IPS DF 4.7 (cell line): ENCODE data around the gene ZDHHC5.
"Not testable (repeated sequence)": the region's sequence is repeated elsewhere in the genome, so short reads cannot be mapped to it uniquely, and the experiment has no call there.

ENCODE experiments used
- DNase-seq: peaks from one replicate; pipeline ENCODE4 v3.0.0-alpha.2; 2013; ENCODE audit warnings: low spot score; ENCODE audit errors: extremely low read depth

Gene ZDHHC5

GRCh38 chr11:57667117-57667735 lies 688 bp upstream of the ZDHHC5 start:
- DNase-seq: no peak

GRCh38 chr11:57668434-57668782 lies 494 bp downstream of the ZDHHC5 start:
- no peak for DNase-seq

- DNase-seq: no peak
Observed at GRCh38 chr11:57674251-57674650, 6.3 kb downstream of the ZDHHC5 start.

- no peak for DNase-seq
Observed at GRCh38 chr11:57675176-57675941, 7.4 kb downstream of the ZDHHC5 start.

- no peak for DNase-seq
Observed at GRCh38 chr11:57679396-57679795, 11.5 kb downstream of the ZDHHC5 start.

GRCh38 chr11:57680552-57680874 lies 12.6 kb downstream of the ZDHHC5 start:
- no peak for DNase-seq

GRCh38 chr11:57681168-57681567 lies 13.3 kb downstream of the ZDHHC5 start:
- DNase-seq: no peak

- not testable (repeated sequence) for DNase-seq
Observed at GRCh38 chr11:57690474-57690873, 22.6 kb downstream of the ZDHHC5 start.

GRCh38 chr11:57698843-57699365 lies 31.0 kb downstream of the ZDHHC5 start:
- DNase-seq: no peak

GRCh38 chr11:57699813-57700212 lies 31.9 kb downstream of the ZDHHC5 start:
- DNase-seq: no peak

- no peak for DNase-seq
Observed at GRCh38 chr11:57700425-57700824, 32.5 kb downstream of the ZDHHC5 start.

- DNase-seq: no peak
Observed at GRCh38 chr11:57703341-57703740, 35.4 kb downstream of the ZDHHC5 start.

GRCh38 chr11:57704932-57705331 lies 37.0 kb downstream of the ZDHHC5 start:
- no peak for DNase-seq

- DNase-seq: not testable (repeated sequence)
Observed at GRCh38 chr11:57705432-57705831, 37.5 kb downstream of the ZDHHC5 start.

GRCh38 chr11:57709802-57710367 lies 42.0 kb downstream of the ZDHHC5 start:
- no peak for DNase-seq

- DNase-seq: peak; percentile 84
Observed at GRCh38 chr11:57711414-57712255, 43.7 kb downstream of the ZDHHC5 start, which contains the start of gene MED19. Gene MED19, minus strand, starts transcription at chr11:57712215. Its CDS starts 36 bp downstream, at chr11:57712179.

GRCh38 chr11:57712256-57713150 lies 44.6 kb downstream of the ZDHHC5 start, which contains the start of gene TMX2:
Gene TMX2, plus strand, starts transcription at chr11:57712593. Its CDS starts 26 bp downstream, at chr11:57712619.
- DNase-seq: peak; percentile 97

GRCh38 chr11:57713835-57714234 lies 45.9 kb downstream of the ZDHHC5 start:
- no peak for DNase-seq

GRCh38 chr11:57716726-57717125 lies 48.8 kb downstream of the ZDHHC5 start:
- DNase-seq: not testable (repeated sequence)

GRCh38 chr11:57727185-57727584 lies 59.3 kb downstream of the ZDHHC5 start:
- DNase-seq: no peak
